HG03558 (cell line): ENCODE measurements around the gene TMEM236.

Experiments used
- ATAC-seq: cut with Tn5 transposase; IDR thresholded peaks from one replicate; pipeline ENCODE4 v1.9.1; 2021; ENCODE audit warnings: moderate number of reproducible peaks; ENCODE audit not compliant: unreplicated experiment; ENCODE audit errors: extremely low read depth

Gene TMEM236

DNA sequence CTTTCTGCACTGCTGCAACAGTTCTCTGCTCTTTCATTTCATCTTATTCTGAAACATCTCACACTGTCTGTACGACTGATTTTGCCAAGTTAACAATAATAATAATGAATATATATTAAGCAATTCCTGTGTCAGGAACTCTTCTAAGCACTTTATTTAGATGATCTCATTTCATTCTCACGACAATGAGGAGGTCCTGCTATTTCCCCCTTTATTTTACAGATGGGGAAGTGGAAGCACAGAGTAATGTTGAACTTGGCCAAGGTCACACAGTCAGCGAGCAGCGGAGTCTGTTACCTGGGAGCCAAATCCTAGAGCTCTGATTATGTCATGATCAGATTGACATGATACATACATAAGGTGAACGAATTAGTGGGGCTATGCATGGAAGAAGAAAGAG is 63.0 kb downstream of the TMEM236 start:
- no peak for ATAC-seq

DNA sequence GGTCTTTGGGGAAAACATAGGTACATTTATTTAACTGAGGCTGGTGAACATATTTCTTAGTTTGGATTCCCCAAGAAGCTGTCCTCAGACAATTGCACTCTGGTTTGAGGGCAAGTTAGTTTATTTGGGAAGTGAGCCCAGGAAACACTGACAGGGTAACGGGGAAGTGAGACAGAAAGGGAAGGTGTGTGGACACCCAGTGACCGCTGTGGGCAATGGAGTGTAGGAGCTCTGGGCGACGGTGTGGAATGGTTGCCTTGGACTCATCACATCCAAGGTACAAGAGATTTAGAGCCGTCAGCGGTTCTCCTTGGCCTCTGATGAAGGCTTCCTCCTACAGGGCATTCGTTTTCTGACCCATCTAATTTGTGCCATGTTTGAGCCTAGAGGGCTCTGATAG is 64.2 kb downstream of the TMEM236 start:
- no peak for ATAC-seq

DNA sequence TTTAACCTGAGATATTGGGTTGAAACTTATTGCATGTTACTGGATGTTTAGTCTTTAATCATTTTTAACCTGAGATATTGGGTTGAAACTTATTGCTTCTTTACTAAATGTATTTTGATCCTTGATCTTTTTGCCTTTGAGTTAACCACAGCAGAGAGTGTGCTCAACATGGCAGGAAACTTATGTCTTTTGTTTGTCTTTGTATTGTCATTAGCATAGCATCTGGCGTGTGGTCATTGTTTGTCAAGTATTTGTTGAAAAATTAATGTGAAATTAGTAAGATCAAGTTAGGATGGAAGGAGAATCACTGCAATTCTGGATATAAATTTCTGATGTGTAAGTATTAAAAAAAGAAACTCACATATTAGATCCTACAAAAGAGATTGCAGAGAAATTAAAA is 65.3 kb downstream of the TMEM236 start:
- no peak for ATAC-seq

DNA sequence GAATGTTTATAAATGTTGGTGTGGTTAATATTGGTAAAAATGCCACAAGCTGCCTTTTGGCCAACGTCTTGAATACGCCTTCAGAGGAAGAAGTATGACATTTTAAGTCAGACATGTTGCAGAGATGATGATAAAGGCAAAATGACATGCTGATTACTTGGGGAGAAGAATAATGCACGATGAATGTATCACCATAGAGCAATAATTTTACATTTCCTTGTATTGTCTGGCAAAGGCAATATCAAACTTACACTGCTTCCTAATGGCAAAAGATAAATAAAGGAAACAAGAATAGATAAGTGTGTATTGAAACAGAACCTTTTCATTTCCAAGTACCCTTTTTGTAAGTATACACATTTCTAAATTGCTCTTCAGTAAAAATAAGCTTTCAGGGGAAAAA is 65.8 kb downstream of the TMEM236 start:
- no peak for ATAC-seq

DNA sequence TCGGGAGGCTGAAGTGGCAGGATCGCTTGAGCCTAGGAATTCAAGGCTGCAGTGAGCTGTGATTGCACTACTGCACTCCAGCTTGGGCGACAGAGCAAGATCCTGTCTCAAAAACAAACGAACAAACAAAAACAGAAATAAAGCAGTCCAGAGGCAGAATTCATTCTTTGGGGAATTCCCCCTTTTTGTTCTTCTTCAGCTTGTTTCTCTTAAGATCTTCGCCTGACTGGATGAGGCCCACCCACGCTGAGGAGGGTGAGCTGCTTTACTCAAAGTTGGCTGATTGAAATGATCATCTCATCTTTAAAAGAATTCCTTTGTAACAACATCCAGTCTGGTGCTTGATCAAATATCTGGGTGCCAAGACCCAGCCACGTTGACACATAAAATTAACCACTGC is 67.8 kb downstream of the TMEM236 start:
- ATAC-seq, result no peak

- ATAC-seq, result no peak
Measured at GRCh38 chr10:17820943-17821342, 68.9 kb downstream of the TMEM236 start.

GRCh38 chr10:17821893-17822292 is 69.9 kb downstream of the TMEM236 start:
- ATAC-seq, result no peak

- no peak for ATAC-seq
Measured at GRCh38 chr10:17831341-17831740, 79.3 kb downstream of the TMEM236 start.

- ATAC-seq, result no peak
Measured at GRCh38 chr10:17831896-17832295, 79.9 kb downstream of the TMEM236 start.

GRCh38 chr10:17833656-17834055 is 81.7 kb downstream of the TMEM236 start:
- no peak for ATAC-seq

- ATAC-seq, result no peak
Measured at GRCh38 chr10:17835688-17836087, 83.7 kb downstream of the TMEM236 start.

- ATAC-seq, result no peak
Measured at GRCh38 chr10:17836942-17837341, 84.9 kb downstream of the TMEM236 start.

DNA sequence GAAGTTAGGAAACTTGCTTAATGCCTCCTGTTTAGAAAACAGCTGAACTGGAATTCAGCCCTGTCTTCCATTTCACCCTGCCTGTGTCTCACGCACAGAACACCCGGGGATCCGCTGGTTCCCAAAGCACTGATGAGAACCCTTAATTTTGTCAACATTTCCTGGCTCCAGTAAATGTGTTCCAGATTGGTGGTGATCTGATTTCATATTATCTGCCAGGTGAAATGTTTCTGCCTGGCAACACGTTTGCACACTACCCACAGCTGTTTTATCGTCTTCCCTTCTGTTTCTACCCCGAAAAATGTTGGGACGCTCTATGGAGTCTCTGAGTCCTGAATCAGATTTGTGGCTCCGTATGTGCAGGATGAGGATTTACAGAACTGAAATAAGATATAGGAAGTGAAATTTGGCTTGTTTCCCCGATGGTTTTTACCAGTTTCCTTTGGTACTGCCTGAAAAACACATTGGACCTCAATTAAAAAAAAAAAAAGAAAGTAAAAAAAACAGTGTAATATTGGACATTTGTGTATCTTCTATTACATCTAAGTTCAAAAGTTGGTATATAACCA is 86.2 kb downstream of the TMEM236 start:
- no peak for ATAC-seq

DNA sequence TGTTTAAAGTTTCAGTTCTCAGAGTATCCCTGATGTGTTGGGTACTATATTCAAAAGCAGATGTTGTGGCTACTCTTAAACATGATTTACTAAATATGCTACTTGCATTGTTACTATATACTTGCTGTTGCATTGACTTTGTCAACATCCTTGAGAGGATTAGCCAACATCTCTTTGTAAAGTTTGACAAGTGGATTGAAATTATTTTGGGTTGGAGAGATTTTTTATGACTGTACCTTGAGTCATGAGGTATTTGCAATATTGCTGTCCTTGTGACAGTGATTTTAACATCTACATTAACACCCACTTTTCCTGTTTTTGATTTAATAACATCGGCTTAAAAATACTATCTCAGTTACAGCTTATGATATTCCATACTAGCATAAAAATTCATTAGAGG is 89.0 kb downstream of the TMEM236 start:
- ATAC-seq, result no peak

- ATAC-seq, result no peak
Measured at GRCh38 chr10:17842641-17843040, 90.6 kb downstream of the TMEM236 start.

GRCh38 chr10:17847585-17848296 is 95.7 kb downstream of the TMEM236 start:
- no peak for ATAC-seq

DNA sequence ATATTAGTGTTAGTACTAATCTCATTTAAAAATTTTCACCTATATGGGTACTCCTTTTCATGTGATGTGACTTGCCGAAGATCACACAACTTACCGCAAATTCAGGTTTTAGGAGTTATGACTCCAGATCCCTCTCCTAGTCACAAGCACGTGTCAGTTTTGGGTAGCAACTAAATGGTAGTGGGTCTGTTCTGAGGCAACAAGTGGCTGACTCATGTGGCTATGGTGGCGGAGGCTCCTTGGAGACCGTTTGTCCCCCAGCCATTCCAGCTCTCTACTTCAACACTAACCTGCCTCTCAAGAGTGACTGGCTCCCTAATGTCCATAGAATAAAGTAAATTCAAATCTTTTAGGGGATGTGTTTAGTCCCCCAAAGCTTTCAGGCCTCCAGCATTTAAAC is 96.6 kb downstream of the TMEM236 start:
- ATAC-seq, result no peak
